Measurements from ENCODE around the gene TMEM221. TPM values are rescaled to one million over a fixed set of nuclear protein-coding genes. Genes with fewer than 3 reads are reported as not detected.

The TMEM221 gene
- total and polyA plus RNA-seq, 9 of the 15 experiments (the other 6 are each of a cell fraction or from before 2014, with no cell fraction given): 0.06 to 0.35 TPM; not detected in 7

- TF ChIP-seq ZBTB49 (CRISPR knock-in tag; IDR thresholded peaks at IDR 0.05; ENCODE audit: borderline replicate concordance): no peak
- TF ChIP-seq ZNF253 (CRISPR knock-in tag; conservative IDR thresholded peaks at IDR 0.05): no peak
- no peak for TF ChIP-seq ZNF512 (tag; IDR thresholded peaks at IDR 0.05)
- TF ChIP-seq CGGBP1 (CRISPR knock-in tag; IDR thresholded peaks at IDR 0.05): no peak
- TF ChIP-seq SMARCE1 (IDR thresholded peaks at IDR 0.05): peak; percentile 62; the same call in 1 of the 2 replicates
- TF ChIP-seq CBX2 (IDR thresholded peaks at IDR 0.05; ENCODE audit: insufficient read depth, low read length, poor library complexity, severe bottlenecking): no peak
- TF ChIP-seq, protein P1, sequence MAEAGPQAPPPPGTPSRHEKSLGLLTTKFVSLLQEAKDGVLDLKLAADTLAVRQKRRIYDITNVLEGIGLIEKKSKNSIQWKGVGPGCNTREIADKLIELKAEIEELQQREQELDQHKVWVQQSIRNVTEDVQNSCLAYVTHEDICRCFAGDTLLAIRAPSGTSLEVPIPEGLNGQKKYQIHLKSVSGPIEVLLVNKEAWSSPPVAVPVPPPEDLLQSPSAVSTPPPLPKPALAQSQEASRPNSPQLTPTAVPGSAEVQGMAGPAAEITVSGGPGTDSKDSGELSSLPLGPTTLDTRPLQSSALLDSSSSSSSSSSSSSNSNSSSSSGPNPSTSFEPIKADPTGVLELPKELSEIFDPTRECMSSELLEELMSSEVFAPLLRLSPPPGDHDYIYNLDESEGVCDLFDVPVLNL (CRISPR knock-in tag; IDR thresholded peaks at IDR 0.05; ENCODE audit: low read depth): no peak
- no peak for TF ChIP-seq HOMEZ (CRISPR knock-in tag; IDR thresholded peaks at IDR 0.05)
- TF ChIP-seq ZNF133 (CRISPR knock-in tag; IDR thresholded peaks at IDR 0.05): no peak
- TF ChIP-seq CTCFL (IDR thresholded peaks at IDR 0.05; ENCODE audit: borderline replicate concordance, insufficient read depth, low read depth, low read length, poor library complexity, severe bottlenecking): peak; percentile 62
- TF ChIP-seq KLF16 (IDR thresholded peaks at IDR 0.05): no peak
- no peak for TF ChIP-seq ESRRB (CRISPR knock-in tag; IDR thresholded peaks at IDR 0.05; ENCODE audit: borderline replicate concordance)
- TF ChIP-seq ZBTB1 (CRISPR knock-in tag; IDR thresholded peaks at IDR 0.05; ENCODE audit: borderline replicate concordance, low read depth): no peak
- no peak for TF ChIP-seq ZFP30 (CRISPR knock-in tag; IDR thresholded peaks at IDR 0.05; ENCODE audit: borderline replicate concordance)
- TF ChIP-seq XRCC3 (IDR thresholded peaks at IDR 0.05): no peak
- TF ChIP-seq ZNF76 (CRISPR knock-in tag; IDR thresholded peaks at IDR 0.05; ENCODE audit: borderline replicate concordance): no peak
- no peak for TF ChIP-seq MLX (CRISPR knock-in tag; conservative IDR thresholded peaks at IDR 0.05)
Observed at GRCh38 chr19:17394891-17395415, 53.5 kb downstream of the TMEM221 start (continued).

Data from K562 (cell line).